MV-4-11 (cell line): Measurements from ENCODE around the gene C20orf204.
"Not testable (repeated sequence)": the region's sequence is repeated elsewhere in the genome, so short reads cannot be mapped to it uniquely, and the experiment has no call there.

Source experiments
- DNase-seq: peaks from one replicate; lab custom pipeline; 2025; lab: John Stamatoyannopoulos, UW

The C20orf204 gene, protein sequence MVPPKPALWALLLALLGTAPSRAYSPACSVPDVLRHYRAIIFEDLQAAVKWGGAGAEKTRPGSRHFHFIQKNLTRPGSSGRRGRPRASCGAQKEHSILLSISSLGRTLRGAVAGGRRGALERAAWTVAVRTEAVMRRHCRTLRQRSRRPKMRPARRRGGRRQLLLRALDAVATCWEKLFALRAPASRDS

DNA sequence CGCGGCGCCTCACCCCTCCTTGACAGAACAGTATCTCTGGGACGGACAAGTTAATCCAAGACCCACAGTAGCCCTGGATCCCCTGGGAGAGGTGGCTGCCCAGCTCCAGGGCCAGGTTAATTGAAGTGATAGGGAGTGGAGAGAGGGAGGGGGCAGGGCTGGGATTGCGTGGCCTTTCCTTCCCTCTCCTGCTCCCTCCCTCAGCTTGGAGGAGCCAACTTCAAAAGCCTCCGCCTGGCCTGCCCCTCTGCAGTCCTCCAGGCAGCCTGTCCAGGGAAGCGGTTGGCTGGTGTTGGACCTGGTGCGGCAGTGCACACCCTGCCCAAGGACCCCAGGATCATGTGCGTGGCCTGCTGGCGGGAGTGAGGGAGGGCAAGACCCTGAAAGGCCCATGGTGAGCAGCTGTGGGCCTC lies at the start of gene C20orf204:
C20orf204 (plus strand) TSS at position 250 of the 413 bp plus-strand sequence; CDS start at position 392, 142 bp downstream.
- no peak for DNase-seq

DNA sequence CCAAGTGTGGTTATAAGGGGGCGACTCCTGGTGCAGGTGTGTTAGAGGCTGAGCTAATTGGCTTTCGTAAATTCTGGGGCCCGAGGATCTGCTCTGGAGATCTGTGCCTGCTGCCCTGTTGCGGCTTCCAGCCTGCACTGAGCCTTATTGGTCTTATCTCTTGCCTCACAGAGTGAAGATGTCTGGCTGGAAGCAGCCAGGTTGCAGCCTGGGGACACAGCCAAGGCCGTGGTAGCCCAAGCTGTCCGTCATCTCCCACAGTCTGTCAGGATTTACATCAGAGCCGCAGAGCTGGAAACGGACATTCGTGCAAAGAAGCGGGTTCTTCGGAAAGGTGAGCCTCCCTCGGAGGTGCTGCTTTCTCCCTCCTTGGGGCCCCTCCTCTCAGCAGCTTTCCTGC lies 35.1 kb upstream of the C20orf204 start:
- no peak for DNase-seq

DNA sequence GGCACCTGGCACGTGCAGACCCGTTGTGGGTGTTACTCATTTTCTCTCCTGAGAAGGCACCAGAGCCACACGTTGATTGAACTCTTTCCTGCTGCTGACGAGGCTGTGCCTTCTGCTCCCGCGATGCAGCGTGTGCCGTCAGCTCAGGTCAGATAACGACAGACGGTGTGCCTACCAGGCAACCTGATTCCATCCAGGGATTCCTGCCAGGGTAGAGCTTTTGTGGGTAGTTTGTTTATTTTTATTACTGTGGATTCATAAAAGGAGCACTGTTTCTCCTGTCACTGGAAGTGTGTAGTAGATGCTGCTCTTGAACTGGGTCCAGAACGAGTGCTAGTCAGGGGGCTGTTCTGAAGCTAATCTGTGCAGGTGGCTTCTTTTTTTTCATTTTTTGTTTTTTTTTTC lies 34.4 kb upstream of the C20orf204 start:
- no peak for DNase-seq

DNA sequence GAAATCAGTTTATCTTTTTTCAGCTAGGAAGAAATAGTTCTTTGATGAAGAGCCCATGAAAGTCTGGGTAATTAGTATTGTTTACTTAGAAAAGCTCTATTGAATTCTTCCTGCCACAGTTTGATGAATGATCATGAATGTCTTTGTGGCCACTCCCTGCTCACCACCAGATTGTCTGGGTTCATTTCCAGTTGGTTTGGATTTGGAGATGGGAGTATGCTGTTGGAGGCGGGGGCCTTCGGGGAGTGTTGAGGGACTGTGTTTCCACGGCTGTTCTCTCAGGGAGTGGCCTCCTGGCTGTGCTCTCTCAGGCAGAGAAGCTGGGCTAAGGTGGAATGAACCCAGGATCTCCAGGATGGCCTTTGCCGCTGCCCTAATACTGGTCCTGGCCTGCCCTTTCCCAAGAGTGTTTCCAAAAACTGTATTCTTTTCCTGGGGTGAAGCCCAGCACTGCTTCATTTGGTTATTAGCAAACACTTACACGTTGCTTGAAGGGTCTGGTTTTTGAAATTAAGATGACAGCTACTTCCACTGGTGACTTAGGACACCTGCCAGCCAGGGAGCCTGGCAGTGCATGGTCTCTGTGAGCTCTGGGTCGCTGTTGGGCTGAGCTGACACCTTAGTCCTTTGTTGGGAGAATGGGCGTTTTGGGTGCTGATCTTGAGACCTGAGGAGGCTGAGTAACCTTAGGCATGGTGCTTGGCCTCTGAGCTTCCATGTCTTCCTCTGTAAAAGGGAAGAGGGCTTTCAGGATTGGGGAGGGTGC lies 31.8 kb upstream of the C20orf204 start:
- no peak for DNase-seq

DNA sequence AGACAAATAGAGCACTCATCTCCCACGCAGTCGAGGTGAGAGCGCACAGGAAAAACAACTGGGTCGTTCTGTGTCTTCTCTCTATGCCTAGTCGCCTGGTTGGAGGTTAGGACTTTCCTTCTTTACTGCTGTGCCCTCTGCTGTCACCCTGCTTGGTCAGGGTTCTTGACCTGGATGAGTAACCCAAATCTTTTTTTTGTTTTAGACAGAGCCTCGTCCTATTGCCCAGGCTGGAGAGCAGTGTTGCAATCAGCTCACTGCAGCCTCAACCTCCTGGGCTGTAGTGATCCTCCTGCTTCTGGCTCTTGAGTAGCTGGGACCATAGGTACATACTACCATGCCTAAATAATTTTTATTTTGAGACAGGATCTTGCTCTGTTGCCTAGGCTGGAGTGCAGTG lies 30.6 kb upstream of the C20orf204 start:
- peak; percentile 30 for DNase-seq

DNA sequence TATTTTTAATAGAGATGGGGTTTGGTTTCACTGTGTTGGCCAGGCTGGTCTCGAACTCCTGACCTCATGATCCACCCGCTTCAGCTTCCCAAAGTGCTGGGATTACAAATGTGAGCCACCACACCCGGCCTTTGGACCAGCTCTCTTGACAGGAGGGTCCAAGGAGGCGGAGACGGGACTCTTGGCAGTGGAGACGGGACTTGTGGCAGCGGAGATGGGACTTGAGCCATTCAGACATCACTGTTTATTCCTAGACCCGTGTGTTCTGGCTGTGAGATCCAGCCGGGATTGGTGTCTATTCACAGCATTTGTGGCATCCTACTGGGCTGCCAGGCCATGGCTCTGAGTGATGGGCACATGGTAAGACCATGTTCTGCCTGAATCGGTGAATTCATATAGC lies 29.5 kb upstream of the C20orf204 start:
- DNase-seq = no peak

DNA sequence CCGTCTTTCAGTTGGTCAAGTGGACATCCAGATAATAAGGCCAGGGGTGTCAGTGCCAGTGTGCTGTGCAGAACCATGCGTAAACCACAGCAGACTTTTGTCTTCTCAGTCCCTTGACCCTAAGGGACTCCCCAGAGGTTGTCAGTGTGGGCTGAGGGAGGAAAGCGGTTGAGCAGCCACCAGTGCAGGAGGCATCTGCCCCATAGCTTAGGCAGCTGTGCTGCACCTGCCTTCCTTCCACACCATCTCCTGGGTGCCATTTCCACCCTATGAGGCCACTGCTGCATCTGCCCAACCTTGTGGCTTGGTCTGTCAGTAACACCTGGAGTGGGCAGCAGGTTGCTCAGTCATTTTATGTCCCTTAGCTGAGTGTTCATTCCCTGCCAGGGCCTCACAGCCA lies 29.1 kb upstream of the C20orf204 start:
- no peak for DNase-seq

DNA sequence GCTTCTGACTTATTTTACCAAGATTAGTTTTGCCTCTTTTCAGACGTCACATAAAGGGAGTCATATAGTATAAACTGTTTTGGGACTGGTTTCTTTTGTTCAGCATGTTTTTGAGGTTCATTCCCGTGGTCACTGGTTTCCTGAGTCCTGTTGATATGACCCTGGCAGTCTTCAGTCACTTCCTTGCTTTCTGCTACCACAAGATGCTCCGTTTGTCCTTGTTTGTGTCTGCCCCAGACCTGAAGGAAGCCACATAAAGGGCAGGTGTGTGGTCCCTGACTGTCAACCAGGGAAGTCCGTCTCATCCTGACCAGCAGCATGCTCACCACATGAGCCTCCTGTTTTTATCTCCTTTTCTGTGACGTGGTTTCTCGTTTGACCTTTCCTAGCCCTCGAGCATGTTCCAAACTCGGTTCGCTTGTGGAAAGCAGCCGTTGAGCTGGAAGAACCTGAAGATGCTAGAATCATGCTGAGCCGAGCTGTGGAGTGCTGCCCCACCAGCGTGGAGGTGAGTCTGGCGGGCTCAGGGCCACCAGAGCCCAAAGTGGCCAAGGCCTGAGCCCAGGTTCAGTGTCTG lies 26.1 kb upstream of the C20orf204 start:
- peak; percentile 29 for DNase-seq

DNA sequence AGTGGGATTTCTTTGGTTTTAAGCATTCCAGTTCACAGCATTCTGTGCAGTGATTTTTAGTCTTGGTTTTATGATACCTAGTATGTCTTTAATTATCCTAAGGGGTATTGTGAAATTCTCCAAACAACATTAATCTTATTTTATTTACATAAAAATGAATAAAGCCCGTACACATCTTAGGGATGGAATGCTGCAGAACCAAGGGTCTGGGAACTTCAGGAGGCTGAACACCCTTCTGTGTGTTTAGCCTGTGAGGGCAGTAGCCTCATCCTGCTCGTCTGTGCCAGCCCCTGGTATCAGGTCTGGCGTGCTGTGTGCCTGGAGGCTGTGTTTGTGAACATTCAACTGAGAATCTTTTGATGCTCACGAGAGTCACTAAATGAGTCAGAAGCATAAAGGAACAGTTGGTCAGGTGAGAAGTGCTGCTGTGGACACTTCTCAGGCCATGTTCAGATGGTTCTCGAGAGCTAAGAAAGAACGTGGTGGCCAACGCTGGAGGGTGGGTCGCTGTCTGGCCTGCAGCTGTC lies 25.2 kb upstream of the C20orf204 start:
- no peak for DNase-seq

DNA sequence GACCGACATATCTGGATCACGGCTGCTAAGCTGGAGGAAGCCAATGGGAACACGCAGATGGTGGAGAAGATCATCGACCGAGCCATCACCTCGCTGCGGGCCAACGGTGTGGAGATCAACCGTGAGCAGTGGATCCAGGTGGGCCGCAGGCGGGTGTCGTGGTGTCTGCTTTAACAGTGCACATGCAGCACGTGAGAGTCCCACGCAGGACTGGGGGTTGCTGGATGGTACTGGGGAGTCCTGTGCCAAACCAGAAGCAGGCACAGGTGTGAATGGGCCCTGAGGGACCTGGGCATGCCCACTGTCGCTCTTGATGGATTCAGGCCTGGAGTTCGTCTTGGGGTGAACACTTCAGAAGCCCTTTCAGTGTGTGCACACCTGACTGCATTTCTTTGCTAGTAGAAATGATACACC lies 24.6 kb upstream of the C20orf204 start:
- no peak for DNase-seq

DNA sequence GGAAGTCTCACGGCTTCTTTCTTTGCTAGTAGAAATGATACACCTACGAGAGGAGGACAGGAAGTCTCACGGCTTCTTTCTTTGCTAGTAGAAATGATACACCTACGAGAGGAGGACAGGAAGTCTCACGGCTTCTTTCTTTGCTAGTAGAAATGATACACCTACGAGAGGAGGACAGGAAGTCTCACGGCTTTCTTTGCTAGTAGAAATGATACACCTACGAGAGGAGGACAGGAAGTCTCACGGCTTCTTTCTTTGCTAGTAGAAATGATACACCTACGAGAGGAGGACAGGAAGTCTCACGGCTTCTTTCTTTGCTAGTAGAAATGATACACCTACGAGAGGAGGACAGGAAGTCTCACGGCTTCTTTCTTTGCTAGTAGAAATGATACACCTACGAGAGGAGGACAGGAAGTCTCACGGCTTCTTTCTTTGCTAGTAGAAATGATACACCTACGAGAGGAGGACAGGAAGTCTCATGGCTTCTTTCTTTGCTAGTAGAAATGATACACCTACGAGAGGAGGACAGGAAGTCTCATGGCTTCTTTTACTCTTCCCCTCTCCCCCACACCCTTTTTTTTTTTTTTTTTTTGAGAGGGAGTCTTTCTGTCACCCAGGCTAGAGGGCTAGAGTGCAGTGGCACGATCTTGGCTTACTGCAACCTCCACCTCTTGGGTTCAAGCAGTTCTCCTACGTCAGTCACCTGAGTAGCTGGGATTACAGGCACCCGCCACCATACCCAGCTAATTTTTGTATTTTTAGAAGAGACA lies 23.4 kb upstream of the C20orf204 start:
- DNase-seq = not testable (repeated sequence)

DNA sequence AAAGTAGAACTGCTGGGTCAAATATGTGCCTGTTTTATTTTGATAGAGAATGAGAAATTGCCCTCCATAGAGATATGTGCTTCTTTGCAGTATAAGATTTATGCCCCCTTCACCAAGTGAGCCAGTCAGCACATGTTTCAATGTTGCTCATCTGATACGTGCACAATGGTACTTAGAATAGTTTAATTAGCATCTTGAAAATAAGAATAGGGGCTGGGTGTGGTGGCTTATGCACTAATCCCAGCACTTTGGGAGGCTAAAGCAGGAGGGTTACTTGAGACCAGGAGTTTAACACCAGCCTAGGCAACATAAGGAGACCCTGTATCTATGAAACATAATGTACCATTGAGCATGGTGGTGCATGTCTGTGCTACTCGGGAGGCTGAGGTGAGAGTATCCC lies 20.3 kb upstream of the C20orf204 start:
- DNase-seq = no peak

DNA sequence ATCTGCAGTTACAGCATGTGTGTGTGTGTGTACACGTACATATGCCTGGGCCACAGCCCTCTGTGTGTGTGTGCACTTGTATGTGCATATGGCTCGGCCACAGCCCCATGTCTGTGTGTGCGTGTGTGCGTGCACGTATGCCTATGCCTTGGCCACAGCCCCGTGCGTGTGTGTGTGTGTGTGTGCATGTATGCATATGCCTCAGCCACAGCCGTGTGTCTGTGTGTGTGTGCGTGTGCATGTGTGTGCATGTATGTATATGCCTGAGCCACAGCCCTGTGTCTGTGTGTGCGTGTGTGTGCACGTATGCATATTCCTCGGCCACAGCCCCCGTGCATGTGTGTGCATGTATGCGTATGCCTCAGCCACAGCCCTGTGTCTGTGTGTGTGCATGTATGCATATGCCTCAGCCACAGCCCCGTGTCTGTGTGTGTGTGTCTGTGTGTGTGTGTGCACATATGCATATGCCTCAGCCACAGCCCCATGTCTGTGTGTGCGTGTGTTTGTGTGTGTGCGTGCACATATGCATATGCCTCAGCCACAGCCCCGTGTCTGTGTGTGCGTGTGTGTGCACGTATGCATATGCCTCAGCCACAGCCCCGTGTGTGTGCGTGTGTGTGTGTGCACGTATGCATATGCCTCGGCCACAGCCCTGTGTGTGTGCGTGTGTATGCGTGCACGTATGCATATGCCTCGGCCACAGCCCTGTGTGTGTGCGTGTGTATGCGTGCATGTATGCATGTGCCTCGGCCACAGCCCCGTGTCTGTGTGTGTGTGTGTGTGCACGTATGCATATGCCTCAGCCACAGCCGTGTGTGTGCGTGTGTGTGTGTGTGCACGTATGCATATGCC lies 14.6 kb upstream of the C20orf204 start:
- no peak for DNase-seq

DNA sequence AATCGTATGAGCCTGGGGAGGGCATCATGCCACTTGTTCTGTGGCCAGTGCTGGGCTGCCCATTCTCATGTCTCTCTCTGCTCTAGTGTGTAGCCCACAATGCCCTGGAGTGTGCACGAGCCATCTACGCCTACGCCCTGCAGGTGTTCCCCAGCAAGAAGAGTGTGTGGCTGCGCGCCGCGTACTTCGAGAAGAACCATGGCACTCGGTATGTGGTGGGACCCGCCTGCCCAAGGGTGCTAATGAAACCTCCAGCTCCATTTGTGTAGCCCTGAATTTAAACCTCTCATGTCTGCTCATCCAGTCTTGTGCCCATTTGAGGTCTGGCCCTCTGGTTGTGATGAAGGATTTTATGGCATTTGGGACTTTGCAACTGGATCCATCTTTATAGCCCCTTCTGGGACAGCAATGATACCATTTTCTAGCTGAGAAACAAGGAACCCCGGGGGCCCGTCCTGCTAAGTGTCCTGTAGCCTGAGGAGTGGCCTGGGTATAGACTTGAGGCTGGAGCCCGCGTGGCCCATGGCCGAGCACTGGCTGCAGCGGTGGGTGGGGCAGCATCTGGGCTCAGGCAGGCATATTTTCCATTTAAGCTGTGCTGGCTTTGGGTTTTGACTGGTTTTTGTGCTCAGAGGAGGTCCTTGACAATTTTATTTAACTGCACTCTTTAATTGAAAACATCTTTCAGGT lies 13.2 kb upstream of the C20orf204 start:
- no peak for DNase-seq

DNA sequence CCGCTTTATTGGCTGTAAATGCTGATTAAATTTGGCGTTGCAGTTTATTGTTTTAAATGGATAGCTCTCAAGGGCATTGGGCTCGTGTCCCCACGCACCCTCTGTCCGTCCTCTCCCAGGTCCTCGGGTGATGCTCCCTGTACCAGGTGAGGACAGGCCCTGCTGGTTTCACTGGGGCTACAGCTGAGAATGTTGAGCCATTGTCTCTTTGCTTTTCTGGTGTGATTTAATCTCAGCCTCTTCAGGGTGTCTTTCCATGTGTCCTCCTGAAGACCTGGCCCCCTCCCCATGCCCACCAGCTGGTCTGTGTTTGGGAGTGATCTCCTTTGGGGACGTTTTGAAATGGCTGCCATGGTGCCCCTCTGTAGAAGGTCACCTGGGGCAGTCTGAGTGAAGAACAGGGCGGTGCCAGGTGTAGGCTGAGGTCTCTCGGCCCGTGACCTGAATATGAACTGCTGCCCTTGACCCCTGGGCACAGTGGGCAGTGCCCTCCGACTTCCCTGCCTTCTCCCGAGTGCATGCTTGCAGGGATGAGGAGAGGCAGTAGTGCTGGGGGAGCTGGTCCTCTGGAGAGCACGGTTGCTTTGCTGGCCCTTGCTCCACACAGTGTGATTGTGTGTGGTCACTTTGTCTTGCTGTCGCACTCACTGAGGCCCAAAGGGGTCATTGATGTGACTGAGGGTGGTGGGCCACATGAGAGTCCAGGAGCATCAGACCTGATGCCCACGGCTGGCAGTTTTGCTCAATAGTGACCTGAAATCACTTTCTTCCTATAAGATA lies 12.4 kb upstream of the C20orf204 start:
- no peak for DNase-seq

DNA sequence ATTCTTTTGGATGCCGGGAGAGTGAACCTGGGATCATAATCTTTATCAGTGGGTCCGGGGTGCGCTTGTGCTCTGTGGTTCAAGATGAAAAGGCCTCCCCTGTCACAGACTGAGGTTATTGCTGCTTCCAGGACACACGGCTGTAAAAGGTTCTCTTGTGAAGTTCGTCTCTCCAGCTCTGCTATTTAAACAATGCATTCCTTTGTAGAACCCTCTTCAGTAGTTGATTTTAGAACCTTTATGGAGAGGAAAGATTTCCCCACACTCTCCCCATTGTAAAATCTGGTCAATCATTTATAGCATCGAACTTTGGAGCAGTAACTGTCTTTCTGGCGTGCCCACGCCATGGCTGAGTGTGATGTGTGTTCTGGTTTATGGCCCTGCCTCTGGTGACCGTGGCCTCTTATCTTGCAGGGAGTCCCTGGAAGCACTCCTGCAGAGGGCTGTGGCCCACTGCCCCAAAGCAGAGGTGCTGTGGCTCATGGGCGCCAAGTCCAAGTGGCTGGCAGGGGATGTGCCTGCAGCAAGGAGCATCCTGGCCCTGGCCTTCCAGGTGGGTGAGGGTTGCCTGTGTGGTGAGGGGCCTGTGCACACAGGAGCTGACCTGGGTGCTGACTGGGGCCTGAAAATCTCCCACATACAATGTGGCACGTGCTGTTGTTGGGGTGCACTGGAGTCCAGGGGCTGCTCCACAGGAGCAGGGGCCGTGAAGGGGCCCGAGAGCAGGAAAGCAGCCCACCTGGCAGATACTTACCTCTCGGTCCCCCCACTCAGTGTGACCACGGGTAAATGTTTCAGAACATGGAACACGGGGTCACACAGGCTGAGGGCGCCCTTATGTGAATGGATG lies 11.6 kb upstream of the C20orf204 start:
- no peak for DNase-seq

DNA sequence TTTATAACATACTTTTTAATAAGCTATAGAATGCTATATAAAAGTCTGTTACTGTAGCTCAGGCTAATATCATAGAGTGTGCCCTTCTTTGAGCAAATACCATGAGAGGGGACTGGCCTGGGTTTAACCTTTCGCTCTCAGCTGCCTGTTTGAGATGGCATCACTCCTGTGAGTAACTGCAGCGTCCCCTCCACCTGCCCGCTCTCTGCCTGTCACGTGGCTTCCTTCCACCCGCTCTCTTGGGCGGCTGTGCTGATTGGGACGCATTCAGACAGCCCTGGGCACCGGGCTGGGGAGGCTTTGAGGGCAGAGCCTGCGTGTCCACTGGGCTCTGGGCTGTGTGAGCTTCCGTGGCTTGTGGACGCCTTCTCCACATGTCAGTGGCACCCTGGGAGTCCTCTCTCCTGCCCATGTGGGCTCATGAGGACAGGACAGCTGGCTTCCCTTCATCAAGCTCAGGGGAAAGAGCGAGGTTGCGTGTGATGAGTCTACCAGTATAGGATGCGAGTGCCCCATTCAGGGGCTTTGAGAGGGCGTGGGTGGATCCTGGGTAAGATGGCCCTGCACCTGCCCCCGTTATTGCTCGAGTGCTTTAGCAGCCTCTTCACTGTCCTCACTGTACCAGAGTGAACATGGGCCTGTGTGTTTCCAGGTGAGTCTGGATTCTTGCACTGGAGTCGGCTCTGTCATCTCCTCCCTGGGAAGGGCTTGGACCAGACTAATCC lies 10.7 kb upstream of the C20orf204 start:
- no peak for DNase-seq

DNA sequence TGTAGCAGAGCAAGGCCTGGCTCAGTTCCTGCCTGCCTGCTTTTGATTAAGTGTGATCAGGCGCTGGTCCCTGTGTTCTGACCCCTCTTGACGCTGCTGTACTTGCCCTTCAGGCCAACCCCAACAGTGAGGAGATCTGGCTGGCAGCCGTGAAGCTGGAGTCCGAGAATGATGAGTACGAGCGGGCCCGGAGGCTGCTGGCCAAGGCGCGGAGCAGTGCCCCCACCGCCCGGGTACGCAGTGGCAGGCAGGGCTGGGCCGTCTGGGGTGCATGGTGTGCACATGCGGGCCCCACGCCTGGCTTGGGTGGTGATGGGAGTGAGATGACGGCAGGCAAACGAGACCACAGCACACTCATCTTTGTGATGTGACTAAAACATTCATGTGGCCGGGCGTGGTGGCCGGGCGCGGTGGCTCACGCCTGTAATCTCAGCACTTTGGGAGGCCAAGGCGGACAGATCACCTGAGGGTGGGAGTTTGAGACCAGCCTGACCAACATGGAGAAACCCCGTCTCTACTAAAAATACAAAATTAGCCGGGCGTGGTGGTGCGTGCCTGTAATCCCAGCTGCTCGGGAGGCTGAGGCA lies 10.1 kb upstream of the C20orf204 start:
- no peak for DNase-seq
